GM12872 (cell line): ENCODE results near the gene ZNF669.

Source experiments
- CTCF ChIP-seq: IDR thresholded peaks from 3 replicates; pipeline ENCODE4 v1.5.1; 2011; ENCODE audit warnings: low read depth, mild to moderate bottlenecking, low read length, moderate library complexity; ENCODE audit not compliant: insufficient read depth

ZNF669 gene

GRCh38 chr1:247070645-247071044 lies 33.5 kb downstream of the ZNF669 start:
- TF ChIP-seq CTCF, result no peak

GRCh38 chr1:247064304-247064703 lies 39.9 kb downstream of the ZNF669 start:
- TF ChIP-seq CTCF, result no peak

GRCh38 chr1:247060771-247061170 lies 43.4 kb downstream of the ZNF669 start:
- TF ChIP-seq CTCF, result no peak

- TF ChIP-seq CTCF, result no peak
These were observed 48.1 kb downstream of the ZNF669 start for GRCh38 chr1:247056071-247056470.

GRCh38 chr1:247054992-247055415 lies 49.2 kb downstream of the ZNF669 start:
- no peak for TF ChIP-seq CTCF
